Calu3 (cell line): ENCODE measurements around the gene LRRFIP2. TPM values are rescaled to one million over a fixed set of nuclear protein-coding genes. Genes with fewer than 3 reads are reported as not detected.

Source experiments
- BruUV-seq: library from RNA; stranded (reverse); fragments of 400-500 nt; replicated peaks from 2 replicates; lab custom pipeline; 2021; lab: Mats Ljungman, UMichigan
- CTCF ChIA-PET: fragments of 300-600 bp; sonication (Branson Sonifier 250); formaldehyde crosslinking; loops from one replicate; lab custom pipeline; 2022; ENCODE audit warnings: antibody characterized with exemption; lab: Charles Lee
- DNase-seq: peaks from one replicate; pipeline ENCODE4 v3.0.0; 2022
- H3K27ac Mint-ChIP-seq: one replicate; pipeline ENCODE4 v1.8.0; 2022; ENCODE audit warnings: mixed read lengths; ENCODE audit not compliant: unreplicated experiment
- H3K27me3 Mint-ChIP-seq: one replicate; pipeline ENCODE4 v1.8.0; 2022; ENCODE audit warnings: mixed read lengths; ENCODE audit not compliant: unreplicated experiment
- H3K36me3 Mint-ChIP-seq: one replicate; pipeline ENCODE4 v1.8.0; 2022; ENCODE audit warnings: mild to moderate bottlenecking, moderate library complexity, mixed read lengths; ENCODE audit not compliant: insufficient read depth, unreplicated experiment
- H3K4me1 Mint-ChIP-seq: one replicate; pipeline ENCODE4 v1.8.0; 2022; ENCODE audit warnings: mild to moderate bottlenecking, low read depth, mixed read lengths; ENCODE audit not compliant: unreplicated experiment
- H3K4me3 Mint-ChIP-seq: one replicate; pipeline ENCODE4 v1.8.0; 2022; ENCODE audit warnings: mild to moderate bottlenecking, low read depth, moderate library complexity, mixed read lengths; ENCODE audit not compliant: unreplicated experiment
- H3K9me3 Mint-ChIP-seq: one replicate; pipeline ENCODE4 v1.8.0; 2022; ENCODE audit warnings: low read depth, mixed read lengths; ENCODE audit not compliant: unreplicated experiment
- CTCF ChIP-seq: fragments of 200-600 bp; IDR thresholded peaks from one replicate; pipeline ENCODE4 v1.8.0; 2022; ENCODE audit warnings: antibody characterized with exemption; ENCODE audit not compliant: unreplicated experiment
- intact Hi-C: fragments of 100-400 bp; cut with micrococcal nuclease; formaldehyde crosslinking; loops from one replicate; pipeline ENCODE4 v1.10.0; 2022; ENCODE audit not compliant: unreplicated experiment
- total RNA-seq: library from RNA; stranded (reverse); gene quantifications from 2 replicates; pipeline ENCODE4 v1.2.3, GENCODE V29; 2022

Gene LRRFIP2
- total RNA-seq, 1 experiment from 2014 or later, result 38.8 TPM

DNA sequence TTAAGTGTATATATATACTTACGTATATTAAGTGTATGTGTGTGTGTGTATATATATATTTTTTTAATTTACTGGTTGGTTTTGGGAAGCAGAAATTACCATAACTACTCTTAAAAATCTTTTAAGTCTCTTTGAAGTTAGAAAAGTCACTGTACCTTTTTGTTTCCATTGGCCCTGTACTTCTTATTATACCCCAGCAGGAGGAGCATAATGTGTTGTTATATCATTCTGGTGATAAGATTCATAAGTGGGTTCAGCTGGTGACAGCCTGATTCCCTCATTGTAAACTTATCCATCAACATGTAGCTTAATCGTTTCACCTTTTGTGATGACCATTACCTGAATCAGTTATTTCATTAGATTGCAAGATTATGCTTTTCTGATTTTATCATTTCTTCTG is 150.3 kb downstream of the LRRFIP2 start:
- Mint-ChIP-seq H3K27ac (no peak overlapping the region), H3K4me1 (no peaks in the 10 kb centered on the region), H3K27me3 (no peaks in the 10 kb centered on the region), H3K36me3 (peaks cover 34% of the 10 kb centered on the region), H3K9me3 (peaks cover 13% of the 10 kb centered on the region), H3K4me3 (no peak overlapping the region)
- DNase-seq, result no peak
- BruUV-seq, result no TSS peak
- intact Hi-C loops, result no loop called here
- no peak for TF ChIP-seq CTCF
- CTCF ChIA-PET, result no interaction called here

GRCh38 chr3:37017683-37018082 is 156.7 kb downstream of the LRRFIP2 start:
- TF ChIP-seq CTCF, result no peak
- no peak overlapping the region for H3K4me3 Mint-ChIP-seq
- CTCF ChIA-PET, result no interaction called here
- DNase-seq, result no peak
- peaks cover 3% of the 10 kb centered on the region for H3K9me3 Mint-ChIP-seq
- no peak overlapping the region for H3K27ac Mint-ChIP-seq
- no peaks in the 10 kb centered on the region for H3K4me1 Mint-ChIP-seq
- H3K27me3 Mint-ChIP-seq, result no peaks in the 10 kb centered on the region
- no TSS peak for BruUV-seq
- peaks cover 38% of the 10 kb centered on the region for H3K36me3 Mint-ChIP-seq
- intact Hi-C loops, result no loop called here

GRCh38 chr3:37016903-37017302 is 157.5 kb downstream of the LRRFIP2 start:
- Mint-ChIP-seq H3K9me3 (no peaks in the 10 kb centered on the region), H3K4me1 (no peaks in the 10 kb centered on the region), H3K4me3 (no peak overlapping the region), H3K36me3 (peaks cover 38% of the 10 kb centered on the region), H3K27ac (no peak overlapping the region), H3K27me3 (no peaks in the 10 kb centered on the region)
- BruUV-seq, result no TSS peak
- CTCF ChIA-PET, result no interaction called here
- no peak for DNase-seq
- intact Hi-C loops, result no loop called here
- TF ChIP-seq CTCF, result no peak

- peaks cover 49% of the 10 kb centered on the region for H3K36me3 Mint-ChIP-seq
- H3K27me3 Mint-ChIP-seq, result no peaks in the 10 kb centered on the region
- DNase-seq, result no peak
- no TSS peak for BruUV-seq
- intact Hi-C loops, result no loop called here
- no peak for TF ChIP-seq CTCF
- H3K4me3 Mint-ChIP-seq, result no peak overlapping the region
- no peaks in the 10 kb centered on the region for H3K4me1 Mint-ChIP-seq
- H3K27ac Mint-ChIP-seq, result no peak overlapping the region
- CTCF ChIA-PET, result no interaction called here
- no peaks in the 10 kb centered on the region for H3K9me3 Mint-ChIP-seq
These were observed 158.7 kb downstream of the LRRFIP2 start for GRCh38 chr3:37015642-37016041.
